HG03457 (cell line): ENCODE results near the gene BATF.

Experiments used
- ATAC-seq: cut with Tn5 transposase; IDR thresholded peaks from one replicate; pipeline ENCODE4 v1.9.1; 2021; ENCODE audit warnings: moderate number of reproducible peaks; ENCODE audit not compliant: unreplicated experiment

Gene BATF

DNA sequence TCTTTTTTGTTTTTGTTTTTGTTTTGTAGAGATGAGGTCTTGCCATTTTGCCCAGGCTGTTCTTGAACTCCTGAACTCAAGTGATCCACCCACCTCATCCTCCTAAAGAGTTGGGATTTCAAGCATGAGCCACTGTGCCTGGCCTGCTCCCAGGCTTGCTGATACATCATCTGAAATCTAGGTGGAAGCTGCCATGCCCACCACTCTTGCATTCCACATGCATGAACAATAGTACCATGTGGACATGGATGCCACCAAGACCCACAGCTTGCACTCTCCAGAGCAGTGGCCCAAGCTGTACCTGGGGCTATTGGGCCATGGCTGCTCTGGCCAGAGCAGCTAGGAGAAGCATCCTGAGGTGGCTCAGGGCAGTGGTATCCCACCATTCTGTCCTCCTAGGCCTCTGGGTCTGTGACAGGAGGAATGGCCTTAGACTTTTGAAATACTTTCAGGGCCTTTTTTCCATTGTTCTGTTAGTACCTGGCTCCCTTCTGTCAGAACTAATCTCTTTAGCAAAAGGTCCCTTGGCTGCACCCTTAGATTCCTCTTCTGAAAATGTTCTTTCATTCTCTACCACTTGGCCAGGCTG lies 69.8 kb downstream of the BATF start:
- ATAC-seq = no peak

DNA sequence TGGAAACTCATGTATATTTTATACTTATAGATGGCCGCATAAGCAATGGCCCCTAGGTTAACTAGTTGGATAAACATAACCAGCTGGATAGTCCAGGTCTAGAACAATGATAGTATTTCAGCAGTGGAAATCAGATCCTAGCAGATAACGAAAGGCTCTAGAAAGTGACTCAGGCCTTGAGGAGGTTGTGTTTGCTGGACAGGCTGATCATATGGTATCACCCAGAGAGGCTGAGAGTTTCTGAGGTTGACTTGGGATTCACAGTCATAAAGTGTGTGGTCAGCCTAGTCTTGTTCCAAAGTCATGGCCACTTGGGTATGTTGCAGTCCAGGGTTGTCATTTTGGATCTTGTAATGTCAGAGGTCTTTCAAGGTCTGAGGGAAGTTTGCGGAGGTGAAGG lies 73.0 kb downstream of the BATF start:
- ATAC-seq = no peak
